HepG2 (cell line): ENCODE measurements around the gene EPHA3.

Experiments used
- EP300 ChIP-seq, 3 experiments: sonication (generic) in 1 of 3; formaldehyde crosslinking in 1 of 3; IDR thresholded peaks; 2 replicates each; pipeline versions ENCODE4 v1.5.1 to v1.6.1; 2011 to 2020; ENCODE audit warnings: low read depth in 2 of 3, low read length in 2 of 3, borderline replicate concordance in 1 of 3, improper control_type of control experiment in 1 of 3, mild to moderate bottlenecking in 1 of 3, missing genetic modification reagents in 1 of 3, moderate library complexity in 1 of 3
- EZH2 ChIP-seq: conservative IDR thresholded peaks from 2 replicates; pipeline ENCODE4 v1.6.1; 2012; ENCODE audit warnings: mild to moderate bottlenecking, low read depth, low read length, moderate library complexity
- PITX1 ChIP-seq: sonication (generic); formaldehyde crosslinking; IDR thresholded peaks from 2 replicates; pipeline ENCODE4 v1.5.1; 2020; ENCODE audit warnings: mild to moderate bottlenecking, missing genetic modification reagents
- TEF ChIP-seq: sonication (generic); formaldehyde crosslinking; IDR thresholded peaks from 2 replicates; pipeline ENCODE4 v1.5.0; 2020; ENCODE audit warnings: missing genetic modification reagents

GRCh38 chr3:89353465-89353864 is 246.0 kb downstream of the EPHA3 start:
- TF ChIP-seq EP300 (IDR thresholded peaks at IDR 0.05; ENCODE audit: low read depth in 2 of 2, low read length in 2 of 2), result no peak
- TF ChIP-seq EP300 (CRISPR knock-in tag; IDR thresholded peaks at IDR 0.05; ENCODE audit: borderline replicate concordance), result no peak
- TF ChIP-seq TEF (CRISPR knock-in tag), result no peak
- no peak for TF ChIP-seq PITX1 (CRISPR knock-in tag)
- TF ChIP-seq EZH2, result no peak
